ENCODE data around the gene KMT2B.

KMT2B gene

DNA sequence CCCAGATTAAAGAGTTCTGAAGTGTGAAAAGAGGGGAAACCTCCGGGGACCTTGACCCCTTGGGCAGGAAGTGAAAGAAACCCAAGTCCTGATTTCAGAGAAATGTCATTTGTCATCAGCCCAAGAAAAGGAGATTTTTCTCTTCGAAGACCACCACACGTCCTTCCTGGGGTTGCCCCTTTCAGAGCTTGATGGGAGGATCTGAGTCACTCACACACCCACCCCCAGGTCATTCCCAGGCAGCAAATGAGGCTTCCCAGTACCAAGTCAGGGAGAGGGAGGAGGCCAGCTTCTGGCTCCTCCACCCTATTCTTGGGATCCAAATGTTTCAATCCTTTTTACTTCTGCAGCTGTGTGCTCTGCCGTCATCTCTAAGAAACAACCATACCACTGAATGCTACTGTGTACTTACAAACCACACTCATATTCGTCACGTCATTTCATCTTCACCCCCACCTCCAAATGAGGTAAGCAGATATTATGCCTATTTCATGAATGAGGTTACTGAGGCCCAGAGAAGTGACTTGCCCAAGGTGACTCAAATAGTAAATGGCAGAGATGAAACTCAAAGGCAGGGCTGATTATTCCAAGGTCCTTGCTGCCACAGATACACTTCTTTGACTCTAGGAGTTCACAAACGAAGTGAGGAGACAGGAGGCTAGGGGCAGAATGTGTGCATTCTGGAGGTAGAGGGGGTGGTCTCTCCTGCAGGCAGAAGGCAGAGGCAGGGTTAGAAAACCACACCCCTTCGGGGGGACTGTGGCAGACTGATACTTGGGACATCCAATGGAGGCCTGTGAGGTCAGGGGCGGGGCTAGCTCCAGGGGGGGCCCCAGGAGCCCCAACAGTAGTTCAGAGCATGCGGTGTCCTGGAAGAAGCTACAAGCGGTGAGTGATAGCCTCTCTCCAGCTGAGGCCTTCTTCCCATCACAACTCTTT, 5.0 kb upstream of the KMT2B start:
- no peak overlapping the region for H2BK15ac ChIP-seq (ENCODE audit: low read depth, poor library complexity, severe bottlenecking)
- H2BK120ac ChIP-seq (ENCODE audit: low read depth, low read length) = no peak overlapping the region
- no peak overlapping the region for H2BK5ac ChIP-seq (ENCODE audit: low read depth, low read length, poor library complexity, severe bottlenecking)

DNA sequence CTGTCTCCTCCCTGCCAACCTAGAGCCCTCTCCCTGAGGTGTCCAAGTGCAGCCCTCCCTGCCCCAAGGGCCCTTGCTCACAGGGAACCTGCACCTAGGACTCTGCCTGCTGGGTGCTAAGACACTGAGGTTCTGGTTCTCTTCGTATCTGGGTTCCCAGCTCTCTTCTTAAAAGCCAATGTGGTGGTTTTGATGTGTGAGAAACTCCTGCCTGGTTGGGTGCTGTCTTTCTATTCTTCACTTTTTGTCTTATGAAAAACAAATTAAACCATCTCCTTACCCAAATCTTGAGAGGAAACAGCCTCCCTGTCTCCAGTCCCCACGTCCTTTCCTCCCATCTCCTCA, 4.3 kb upstream of the KMT2B start:
- H4K91ac ChIP-seq (ENCODE audit: low read length) = no peak overlapping the region
- peaks cover 0 to 30% of the 10 kb centered on the region in 2 experiments for H3K27me3 ChIP-seq (ENCODE audit: control insufficient read depth in 1 of 2, insufficient read depth in 1 of 2, low read length in 2 of 2)
- H2BK120ac ChIP-seq (ENCODE audit: low read depth, low read length) = no peak overlapping the region
- peaks cover 12% of the 10 kb centered on the region for H3K4me1 ChIP-seq (ENCODE audit: control insufficient read depth, insufficient read depth, low read depth, low read length)
- no peak overlapping the region for H2AK5ac ChIP-seq (ENCODE audit: low read length, severe bottlenecking)
- DNase-seq = no peak
- H2AFZ ChIP-seq (ENCODE audit: low read depth, low read length) = no peak overlapping the region
- H2BK12ac ChIP-seq (ENCODE audit: low read length in 2 of 2) = no peak overlapping the region
- no peak overlapping the region for H4K8ac ChIP-seq (ENCODE audit: low read length)
- no peak overlapping the region for H3K14ac ChIP-seq (ENCODE audit: low read length in 2 of 2)
- peaks cover 14% of the 10 kb centered on the region for H3K79me1 ChIP-seq (replicated peaks; ENCODE audit: low read length, poor library complexity, severe bottlenecking)
- H2BK15ac ChIP-seq (ENCODE audit: low read depth, poor library complexity, severe bottlenecking) = no peak overlapping the region
- H2BK5ac ChIP-seq (ENCODE audit: low read depth, low read length, poor library complexity, severe bottlenecking) = no peak overlapping the region
- no peak overlapping the region for H3K23ac ChIP-seq (ENCODE audit: low read length in 2 of 2)
- H3K4ac ChIP-seq (ENCODE audit: low read depth in 1 of 2, low read length in 2 of 2) = no peak overlapping the region
- no peaks in the 10 kb centered on the region for H3K9me3 ChIP-seq (ENCODE audit: control insufficient read depth, low read length)
- whole genome bisulfite sequencing = 53% methylated on average over 1 of the region's 2 CpGs
- no peaks in the 10 kb centered on the region for H3K36me3 ChIP-seq (ENCODE audit: control insufficient read depth in 1 of 2, insufficient read depth in 2 of 2, low read depth in 1 of 2, low read length in 2 of 2)
- no peak overlapping the region for H3K4me3 ChIP-seq (ENCODE audit: insufficient read depth in 1 of 2, low read depth in 1 of 2, low read length in 2 of 2)
- no peak overlapping the region for H3K9ac ChIP-seq (ENCODE audit: low read length)
- H3K18ac ChIP-seq (ENCODE audit: low read depth in 1 of 2, low read length in 2 of 2) = no peak overlapping the region
- no peak overlapping the region for H3K4me2 ChIP-seq (ENCODE audit: low read length, poor library complexity, severe bottlenecking)
- no peak overlapping the region for H3K27ac ChIP-seq (ENCODE audit: low read length, poor library complexity, severe bottlenecking)

More for the DNA sequence above, 5.0 kb upstream of the KMT2B start:
- H3K4ac ChIP-seq (ENCODE audit: low read depth in 1 of 2, low read length in 2 of 2) = no peak overlapping the region
- H3K4me2 ChIP-seq (ENCODE audit: low read length, poor library complexity, severe bottlenecking) = no peak overlapping the region
- no peak overlapping the region for H3K18ac ChIP-seq (ENCODE audit: low read depth in 1 of 2, low read length in 2 of 2)
- H3K9ac ChIP-seq (ENCODE audit: low read length) = no peak overlapping the region
- H3K79me1 ChIP-seq (replicated peaks; ENCODE audit: low read length, poor library complexity, severe bottlenecking) = peaks cover 14% of the 10 kb centered on the region
- H3K9me3 ChIP-seq (ENCODE audit: control insufficient read depth, low read length) = no peaks in the 10 kb centered on the region
- no peak overlapping the region for H2AK5ac ChIP-seq (ENCODE audit: low read length, severe bottlenecking)
- H3K14ac ChIP-seq (ENCODE audit: low read length in 2 of 2) = no peak overlapping the region
- peaks cover 0 to 33% of the 10 kb centered on the region in 2 experiments for H3K27me3 ChIP-seq (ENCODE audit: control insufficient read depth in 1 of 2, insufficient read depth in 1 of 2, low read length in 2 of 2)
- H3K27ac ChIP-seq (ENCODE audit: low read length, poor library complexity, severe bottlenecking) = no peak overlapping the region
- H4K91ac ChIP-seq (ENCODE audit: low read length) = no peak overlapping the region
- H4K8ac ChIP-seq (ENCODE audit: low read length) = no peak overlapping the region
- peaks cover 12% of the 10 kb centered on the region for H3K4me1 ChIP-seq (ENCODE audit: control insufficient read depth, insufficient read depth, low read depth, low read length)
- no peak for DNase-seq
- no peak overlapping the region for H2AFZ ChIP-seq (ENCODE audit: low read depth, low read length)
- WGBS = 74% methylated on average over 11 of the region's 11 CpGs
- no peak overlapping the region for H2BK12ac ChIP-seq (ENCODE audit: low read length in 2 of 2)
- no peaks in the 10 kb centered on the region for H3K36me3 ChIP-seq (ENCODE audit: control insufficient read depth in 1 of 2, insufficient read depth in 2 of 2, low read depth in 1 of 2, low read length in 2 of 2)
- H3K23ac ChIP-seq (ENCODE audit: low read length in 2 of 2) = no peak overlapping the region
- no peak overlapping the region for H3K4me3 ChIP-seq (ENCODE audit: insufficient read depth in 1 of 2, low read depth in 1 of 2, low read length in 2 of 2)

DNA sequence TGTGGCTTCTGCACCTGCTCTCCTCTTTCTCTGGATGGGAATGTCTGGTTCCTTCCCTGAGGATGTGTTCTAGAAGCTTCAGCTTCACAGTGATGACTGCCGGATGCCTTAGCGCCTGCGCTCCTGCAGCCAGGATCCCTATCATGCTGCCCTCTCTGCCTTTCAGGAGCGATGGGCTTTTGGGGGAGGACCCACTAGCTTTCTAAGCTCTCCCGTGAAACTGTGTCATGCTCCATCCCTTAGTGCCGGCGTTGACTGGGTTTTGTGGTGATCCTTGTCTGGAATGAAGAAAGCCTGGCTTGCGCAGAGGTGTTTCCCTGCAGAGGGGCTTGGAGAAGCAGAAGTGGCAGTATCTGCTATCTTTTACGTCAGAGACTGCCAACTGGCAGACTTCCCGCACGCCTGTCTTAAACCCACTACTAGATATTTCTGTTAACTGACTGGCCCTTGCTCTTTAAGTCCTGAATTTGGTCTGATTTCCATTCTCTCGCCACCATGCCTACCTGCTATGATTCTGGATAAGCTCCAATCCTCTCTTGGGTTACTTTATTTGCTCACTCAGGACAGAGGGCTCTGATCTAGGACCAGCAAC, 3.8 kb upstream of the KMT2B start:
- no peak overlapping the region for H3K9ac ChIP-seq (ENCODE audit: low read length)
- no peak overlapping the region for H3K23ac ChIP-seq (ENCODE audit: low read length in 2 of 2)
- no peak overlapping the region for H4K8ac ChIP-seq (ENCODE audit: low read length)
- no peak overlapping the region for H2BK12ac ChIP-seq (ENCODE audit: low read length in 2 of 2)
- no peak overlapping the region for H2AFZ ChIP-seq (ENCODE audit: low read depth, low read length)
- H3K4me2 ChIP-seq (ENCODE audit: low read length, poor library complexity, severe bottlenecking) = no peak overlapping the region
- no peak for DNase-seq
- H3K27me3 ChIP-seq (ENCODE audit: control insufficient read depth in 1 of 2, insufficient read depth in 1 of 2, low read length in 2 of 2) = peaks cover 0 to 30% of the 10 kb centered on the region in 2 experiments
- H2AK5ac ChIP-seq (ENCODE audit: low read length, severe bottlenecking) = no peak overlapping the region
- H3K14ac ChIP-seq (ENCODE audit: low read length in 2 of 2) = no peak overlapping the region
- H3K4ac ChIP-seq (ENCODE audit: low read depth in 1 of 2, low read length in 2 of 2) = no peak overlapping the region
- no peak overlapping the region for H2BK120ac ChIP-seq (ENCODE audit: low read depth, low read length)
- no peak overlapping the region for H4K91ac ChIP-seq (ENCODE audit: low read length)
- no peak overlapping the region for H3K18ac ChIP-seq (ENCODE audit: low read depth in 1 of 2, low read length in 2 of 2)
- no peak overlapping the region for H2BK5ac ChIP-seq (ENCODE audit: low read depth, low read length, poor library complexity, severe bottlenecking)
- no peak overlapping the region for H3K4me3 ChIP-seq (ENCODE audit: insufficient read depth in 1 of 2, low read depth in 1 of 2, low read length in 2 of 2)
- H3K27ac ChIP-seq (ENCODE audit: low read length, poor library complexity, severe bottlenecking) = no peak overlapping the region
- peaks cover 14% of the 10 kb centered on the region for H3K4me1 ChIP-seq (ENCODE audit: control insufficient read depth, insufficient read depth, low read depth, low read length)
- no peaks in the 10 kb centered on the region for H3K9me3 ChIP-seq (ENCODE audit: control insufficient read depth, low read length)
- WGBS = 90% methylated on average over 12 of the region's 12 CpGs
- peaks cover 14% of the 10 kb centered on the region for H3K79me1 ChIP-seq (replicated peaks; ENCODE audit: low read length, poor library complexity, severe bottlenecking)
- no peaks in the 10 kb centered on the region for H3K36me3 ChIP-seq (ENCODE audit: control insufficient read depth in 1 of 2, insufficient read depth in 2 of 2, low read depth in 1 of 2, low read length in 2 of 2)
- H2BK15ac ChIP-seq (ENCODE audit: low read depth, poor library complexity, severe bottlenecking) = no peak overlapping the region

DNA sequence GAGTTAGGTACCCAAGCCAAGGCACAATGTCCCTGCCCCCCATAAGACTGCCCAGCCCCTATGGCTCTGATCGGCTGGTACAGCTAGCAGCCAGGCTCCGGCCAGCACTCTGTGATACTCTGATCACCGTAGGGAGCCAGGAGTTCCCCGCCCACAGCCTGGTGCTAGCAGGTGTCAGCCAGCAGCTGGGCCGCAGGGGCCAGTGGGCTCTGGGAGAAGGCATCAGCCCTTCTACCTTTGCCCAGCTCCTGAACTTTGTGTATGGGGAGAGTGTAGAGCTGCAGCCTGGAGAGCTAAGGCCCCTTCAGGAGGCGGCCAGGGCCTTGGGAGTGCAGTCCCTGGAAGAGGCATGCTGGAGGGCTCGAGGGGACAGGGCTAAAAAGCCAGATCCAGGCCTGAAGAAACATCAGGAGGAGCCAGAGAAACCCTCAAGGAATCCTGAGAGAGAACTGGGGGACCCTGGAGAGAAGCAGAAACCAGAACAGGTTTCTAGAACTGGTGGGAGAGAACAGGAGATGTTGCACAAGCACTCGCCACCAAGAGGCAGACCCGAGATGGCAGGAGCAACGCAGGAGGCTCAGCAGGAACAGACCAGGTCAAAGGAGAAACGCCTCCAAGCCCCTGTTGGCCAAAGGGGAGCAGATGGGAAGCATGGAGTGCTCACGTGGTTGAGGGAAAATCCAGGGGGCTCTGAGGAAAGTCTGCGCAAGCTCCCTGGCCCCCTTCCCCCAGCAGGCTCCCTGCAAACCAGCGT, 3.0 kb upstream of the KMT2B start:
- DNase-seq = no peak
- no peak overlapping the region for H2AK5ac ChIP-seq (ENCODE audit: low read length, severe bottlenecking)
- no peak overlapping the region for H3K4me2 ChIP-seq (ENCODE audit: low read length, poor library complexity, severe bottlenecking)
- 63% methylated on average over 14 of the region's 14 CpGs for WGBS
- no peak overlapping the region for H4K91ac ChIP-seq (ENCODE audit: low read length)
- H3K9ac ChIP-seq (ENCODE audit: low read length) = no peak overlapping the region
- H2AFZ ChIP-seq (ENCODE audit: low read depth, low read length) = no peak overlapping the region
- H3K27ac ChIP-seq (ENCODE audit: low read length, poor library complexity, severe bottlenecking) = no peak overlapping the region
- H4K8ac ChIP-seq (ENCODE audit: low read length) = no peak overlapping the region
- no peak overlapping the region for H2BK120ac ChIP-seq (ENCODE audit: low read depth, low read length)
- H2BK12ac ChIP-seq (ENCODE audit: low read length in 2 of 2) = no peak overlapping the region
- no peak overlapping the region for H3K14ac ChIP-seq (ENCODE audit: low read length in 2 of 2)
- H3K4me1 ChIP-seq (ENCODE audit: control insufficient read depth, insufficient read depth, low read depth, low read length) = peaks cover 22% of the 10 kb centered on the region
- H3K23ac ChIP-seq (ENCODE audit: low read length in 2 of 2) = no peak overlapping the region
- H2BK5ac ChIP-seq (ENCODE audit: low read depth, low read length, poor library complexity, severe bottlenecking) = no peak overlapping the region
- H3K27me3 ChIP-seq (ENCODE audit: control insufficient read depth in 1 of 2, insufficient read depth in 1 of 2, low read length in 2 of 2) = peaks cover 0 to 30% of the 10 kb centered on the region in 2 experiments
- no peaks in the 10 kb centered on the region for H3K9me3 ChIP-seq (ENCODE audit: control insufficient read depth, low read length)
- H3K18ac ChIP-seq (ENCODE audit: low read depth in 1 of 2, low read length in 2 of 2) = no peak overlapping the region
- no peak overlapping the region for H3K4ac ChIP-seq (ENCODE audit: low read depth in 1 of 2, low read length in 2 of 2)
- no peak overlapping the region for H3K4me3 ChIP-seq (ENCODE audit: insufficient read depth in 1 of 2, low read depth in 1 of 2, low read length in 2 of 2)
- peaks cover 0 to 3% of the 10 kb centered on the region in 2 experiments for H3K36me3 ChIP-seq (ENCODE audit: control insufficient read depth in 1 of 2, insufficient read depth in 2 of 2, low read depth in 1 of 2, low read length in 2 of 2)
- no peak overlapping the region for H2BK15ac ChIP-seq (ENCODE audit: low read depth, poor library complexity, severe bottlenecking)
- peaks cover 14% of the 10 kb centered on the region for H3K79me1 ChIP-seq (replicated peaks; ENCODE audit: low read length, poor library complexity, severe bottlenecking)

Measured in mesenchymal stem cell (in vitro differentiated cells and primary cell).